Psoas muscle (tissue), 8 donors: ENCODE results near the gene CAMKMT. TPM values are rescaled to one million over a fixed set of nuclear protein-coding genes. Genes with fewer than 3 reads are reported as not detected.

Experiments used
- ATAC-seq, 4 donors: fragments of 200-7000 bp; cut with Tn5 transposase; one replicate each; pipeline ENCODE4 v1.9.1; 2020; ENCODE audit warnings: moderate library complexity in 3 of 4, mild to moderate bottlenecking in 2 of 4
- DNase-seq, 2 donors: peaks; one replicate each; pipeline ENCODE4 v3.0.0-alpha.2; 2020
- H3K27ac ChIP-seq: fragments of 200-600 bp; one replicate; pipeline ENCODE4 v1.8.0; 2022
- H3K27me3 ChIP-seq, 3 donors: fragments of 200-600 bp in 1 of 3; one replicate each; pipeline versions ENCODE4 v1.6.1 to v1.8.0; 2013 to 2022; ENCODE audit warnings: low read length in 2 of 3, mild to moderate bottlenecking in 2 of 3, moderate library complexity in 1 of 3; ENCODE audit not compliant: insufficient read depth in 3 of 3
- H3K36me3 ChIP-seq, 2 donors: fragments of 200-600 bp in 1 of 2; one replicate each; pipeline versions ENCODE4 v1.6.1 to v1.8.0; 2013 to 2022; ENCODE audit warnings: low read depth in 1 of 2, mild to moderate bottlenecking in 1 of 2, moderate library complexity in 1 of 2; ENCODE audit not compliant: insufficient read depth in 1 of 2
- H3K4me1 ChIP-seq: fragments of 200-600 bp; one replicate; pipeline ENCODE4 v1.8.0; 2022
- H3K4me3 ChIP-seq: fragments of 200-600 bp; one replicate; pipeline ENCODE4 v1.8.0; 2022; ENCODE audit warnings: mild to moderate bottlenecking
- H3K9me3 ChIP-seq: fragments of 200-600 bp; one replicate; pipeline ENCODE4 v1.8.0; 2022
- CTCF ChIP-seq: fragments of 200-600 bp; IDR thresholded peaks from one replicate; pipeline ENCODE4 v1.8.0; 2022; ENCODE audit warnings: antibody characterized with exemption
- WGBS, 3 donors: extraction: QIAGEN DNeasy Blood & Tissue Kit; methylation state at CpG; one replicate each; pipeline versions ENCODE4 v1.1.6 to v1.1.7; 2013; 5-methylcytosine and 5-hydroxymethylcytosine counted together
- intact Hi-C, 2 donors: fragments of 100-400 bp; cut with DNase I; formaldehyde crosslinking; loops; one replicate each; pipeline versions ENCODE4 v1.11.0 to v1.14.2; 2022
- polyA plus RNA-seq, 3 donors: library from polyadenylated mRNA; stranded (reverse); fragments of 200-250 nt; gene quantifications; one replicate each; pipeline ENCODE4 v1.2.3, GENCODE V29; 2013
- total RNA-seq, 4 donors: library from RNA; stranded (reverse); fragmentation: NEBNext Ultra II Directional in 2 of 4; extraction: Animal tissue kit (Norgen Biotek cat#: 25700) in 2 of 4; gene quantifications; one replicate each; pipeline versions ENCODE4 v1.2.1 to v1.2.4, GENCODE V29; 2021 to 2023
- donor health status: healthy with polysubstance abuse.
- donor health status: DM: no; HTN: no; CAD: no; lungs with moderate emphysema.
- donor health status: Bipolar disorder and iron deficiency.
- donor health status: healthy.
- donor health status: DM: yes; HTN: yes; CAD: no.
- donor health status: DM: no; HTN: no; CAD: no.
- donor health status: DM: no; HTN: no; CAD: no.
- donor health status: DM: yes; HTN: yes; CAD: no.

CAMKMT gene
- total and polyA plus RNA-seq, 7 donors, result 2.8 to 7.3 (median 4.5) TPM

GRCh38 chr2:44785433-44785832, 423.7 kb downstream of the CAMKMT start:
- Histone ChIP-seq H3K27me3 (no peaks in the 10 kb centered on the region), H3K27ac (no peak overlapping the region), H3K36me3 (no peaks in the 10 kb centered on the region), H3K4me1 (no peaks in the 10 kb centered on the region), H3K9me3 (no peaks in the 10 kb centered on the region), H3K4me3 (no peak overlapping the region)
- no peak for TF ChIP-seq CTCF
- intact Hi-C loops, result no loop called here
- 35 to 56% (median 35%) methylated on average over 2 of the region's 2 CpGs for WGBS, 3 donors
- DNase-seq (no peak), ATAC-seq (no peak)

GRCh38 chr2:44786045-44786816, 424.5 kb downstream of the CAMKMT start:
- Histone ChIP-seq H3K9me3 (no peaks in the 10 kb centered on the region), H3K27me3 (no peaks in the 10 kb centered on the region), H3K4me1 (no peaks in the 10 kb centered on the region), H3K4me3 (no peak overlapping the region), H3K27ac (no peak overlapping the region), H3K36me3 (no peaks in the 10 kb centered on the region)
- intact Hi-C loops, result no loop called here
- ATAC-seq, result no peak
- 84 to 91% (median 88%) methylated on average over 7 of the region's 7 CpGs for WGBS, 3 donors
- DNase-seq, result no peak
- no peak for TF ChIP-seq CTCF

GRCh38 chr2:44786817-44787214, 425.1 kb downstream of the CAMKMT start:
- Histone ChIP-seq H3K9me3 (no peaks in the 10 kb centered on the region), H3K27me3 (peaks cover 0 to 4% (median 0%) of the 10 kb centered on the region in 3 donors), H3K4me1 (no peaks in the 10 kb centered on the region), H3K36me3 (no peaks in the 10 kb centered on the region), H3K4me3 (no peak overlapping the region), H3K27ac (no peak overlapping the region)
- 90 to 93% (median 92%) methylated on average over 5 of the region's 5 CpGs for WGBS, 3 donors
- DNase-seq (no peak), ATAC-seq (no peak)
- no peak for TF ChIP-seq CTCF
- intact Hi-C loops, result no loop called here

GRCh38 chr2:44787663-44788062, 425.9 kb downstream of the CAMKMT start:
- intact Hi-C loops, result no loop called here
- Histone ChIP-seq H3K9me3 (no peaks in the 10 kb centered on the region), H3K4me1 (no peaks in the 10 kb centered on the region), H3K27ac (no peak overlapping the region), H3K36me3 (no peaks in the 10 kb centered on the region), H3K27me3 (peaks cover 0 to 4% (median 3%) of the 10 kb centered on the region in 3 donors), H3K4me3 (no peak overlapping the region)
- ATAC-seq (no peak), DNase-seq (no peak)
- WGBS, 3 donors, result 87 to 89% (median 88%) methylated on average over 6 of the region's 6 CpGs
- TF ChIP-seq CTCF, result no peak

- Histone ChIP-seq H3K27me3 (peaks cover 0 to 4% (median 3%) of the 10 kb centered on the region in 3 donors), H3K4me3 (no peak overlapping the region), H3K36me3 (no peaks in the 10 kb centered on the region), H3K4me1 (no peaks in the 10 kb centered on the region), H3K9me3 (no peaks in the 10 kb centered on the region), H3K27ac (no peak overlapping the region)
- WGBS, 3 donors, result 56 to 63% (median 58%) methylated on average over 5 of the region's 5 CpGs
- intact Hi-C loops, result no loop called here
- no peak for DNase-seq
- ATAC-seq, result no peak
- no peak for TF ChIP-seq CTCF
Observed at GRCh38 chr2:44789446-44789845, 427.7 kb downstream of the CAMKMT start.
